Omental fat pad (tissue), 4 donors: ENCODE measurements around the gene TXNDC2. TPM values are rescaled to one million over a fixed set of nuclear protein-coding genes. Genes with fewer than 3 reads are reported as not detected.
"Not testable (repeated sequence)": the region's sequence is repeated elsewhere in the genome, so short reads cannot be mapped to it uniquely, and the experiment has no call there.

Source experiments
- ATAC-seq: fragments of 150-250 bp; one replicate; pipeline ENCODE4 v1.9.1; 2016; ENCODE audit warnings: mild to moderate bottlenecking, moderate library complexity; ENCODE audit not compliant: low FRiP score
- DNase-seq: peaks from one replicate; pipeline ENCODE4 v3.0.0-alpha.2; 2019; ENCODE audit warnings: low spot score
- total RNA-seq, 4 donors: library from RNA; depleted of rRNA; stranded (reverse); fragments of >200 nt; gene quantifications; one replicate each; pipeline ENCODE4 v1.1.0, GENCODE V29; 2016
- TF ChIP-seq, protein P1 (sequence below), 3 donors: fragments of 450-650 bp; IDR thresholded peaks; one replicate each; pipeline ENCODE4 v1.5.1; 2016 to 2017; ENCODE audit warnings: antibody characterized with exemption in 3 of 3, mild to moderate bottlenecking in 3 of 3, moderate library complexity in 2 of 3

TXNDC2 gene
- total RNA-seq, 4 donors from 2014 or later, result 0.24 to 0.44 TPM; not detected in 2

DNA sequence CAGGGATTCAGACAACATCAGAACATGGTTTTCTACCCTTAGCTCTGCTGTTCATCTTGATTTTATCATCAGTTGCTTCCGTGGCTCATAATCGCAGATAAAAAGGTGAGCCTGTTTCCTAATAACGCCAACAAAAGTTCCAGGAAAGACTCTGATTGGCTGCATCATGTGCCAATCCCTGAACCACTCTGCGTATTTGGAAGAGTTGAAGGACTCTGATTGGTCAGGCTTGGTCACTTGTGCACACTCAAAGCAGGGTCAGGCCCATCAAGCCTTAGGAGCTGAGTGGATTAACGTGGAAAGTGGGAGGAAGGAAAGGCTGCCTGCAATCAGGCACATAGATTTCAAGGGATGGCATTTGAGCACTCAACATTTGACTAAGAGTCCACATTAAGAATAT lies 11.4 kb downstream of the TXNDC2 start:
- DNase-seq, result no peak
- no peak for ATAC-seq
- TF ChIP-seq, protein P1, sequence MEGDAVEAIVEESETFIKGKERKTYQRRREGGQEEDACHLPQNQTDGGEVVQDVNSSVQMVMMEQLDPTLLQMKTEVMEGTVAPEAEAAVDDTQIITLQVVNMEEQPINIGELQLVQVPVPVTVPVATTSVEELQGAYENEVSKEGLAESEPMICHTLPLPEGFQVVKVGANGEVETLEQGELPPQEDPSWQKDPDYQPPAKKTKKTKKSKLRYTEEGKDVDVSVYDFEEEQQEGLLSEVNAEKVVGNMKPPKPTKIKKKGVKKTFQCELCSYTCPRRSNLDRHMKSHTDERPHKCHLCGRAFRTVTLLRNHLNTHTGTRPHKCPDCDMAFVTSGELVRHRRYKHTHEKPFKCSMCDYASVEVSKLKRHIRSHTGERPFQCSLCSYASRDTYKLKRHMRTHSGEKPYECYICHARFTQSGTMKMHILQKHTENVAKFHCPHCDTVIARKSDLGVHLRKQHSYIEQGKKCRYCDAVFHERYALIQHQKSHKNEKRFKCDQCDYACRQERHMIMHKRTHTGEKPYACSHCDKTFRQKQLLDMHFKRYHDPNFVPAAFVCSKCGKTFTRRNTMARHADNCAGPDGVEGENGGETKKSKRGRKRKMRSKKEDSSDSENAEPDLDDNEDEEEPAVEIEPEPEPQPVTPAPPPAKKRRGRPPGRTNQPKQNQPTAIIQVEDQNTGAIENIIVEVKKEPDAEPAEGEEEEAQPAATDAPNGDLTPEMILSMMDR (IDR thresholded peaks at IDR 0.05), result no peak

DNA sequence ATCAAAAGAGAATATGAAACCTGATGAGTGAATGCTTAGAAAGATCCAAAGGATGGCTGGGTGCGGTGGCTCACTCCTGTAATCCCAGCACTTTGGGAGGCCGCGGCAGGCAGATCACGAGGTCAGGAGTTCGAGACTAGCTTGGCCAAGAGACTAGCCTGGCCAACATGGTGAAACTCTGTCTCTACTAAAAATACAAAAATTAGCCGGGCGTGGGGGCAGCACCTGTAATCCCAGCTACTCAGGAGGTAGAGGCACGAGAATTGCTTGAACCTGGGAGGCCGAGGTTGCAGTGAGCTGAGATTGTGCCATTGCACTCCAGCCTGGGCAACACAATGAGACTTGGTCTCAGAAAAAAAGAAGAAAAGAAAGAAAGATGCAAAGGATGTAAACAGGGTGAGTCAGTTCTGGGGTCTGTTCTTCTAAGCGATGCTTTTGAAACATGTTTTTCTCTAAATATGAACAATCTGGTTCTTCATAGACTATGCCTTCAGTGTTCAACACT lies 12.1 kb downstream of the TXNDC2 start:
- not testable (repeated sequence) for ATAC-seq, DNase-seq

DNA sequence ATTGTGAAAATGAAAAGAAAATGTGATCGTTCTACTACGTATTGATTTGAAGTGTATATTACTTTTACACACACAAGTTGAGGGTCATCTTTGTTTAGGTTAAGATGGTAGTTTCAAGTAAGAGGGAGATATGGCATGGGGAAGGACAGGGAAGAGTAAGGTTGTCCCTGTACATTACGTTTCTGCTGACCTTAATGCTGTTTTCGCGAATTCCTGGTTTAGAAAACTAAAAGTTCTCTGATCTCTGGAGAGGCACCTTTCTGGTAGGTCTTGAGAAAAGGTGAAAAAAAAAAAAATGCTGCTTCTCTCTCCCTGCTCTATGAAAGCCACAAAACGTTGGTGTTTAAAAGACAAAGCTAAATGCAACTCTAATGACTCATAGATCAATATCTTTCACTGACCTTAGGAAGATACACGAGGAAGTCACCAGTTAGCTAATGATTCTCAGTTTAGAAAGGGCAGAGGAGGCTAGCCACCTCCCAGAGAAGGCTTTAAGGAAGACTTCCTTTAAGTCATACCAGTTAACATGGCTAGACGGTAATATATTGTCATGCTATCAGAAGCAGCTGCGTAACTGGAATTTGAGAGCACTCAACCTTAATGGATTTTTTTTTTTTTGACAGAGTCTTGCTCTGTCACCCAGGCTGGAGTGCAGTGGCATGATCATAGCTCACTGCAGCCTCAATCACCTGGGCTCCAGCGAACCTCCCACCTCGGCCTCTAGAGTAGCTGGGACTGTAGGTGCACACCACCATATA lies 13.2 kb downstream of the TXNDC2 start:
- no peak for ATAC-seq

DNA sequence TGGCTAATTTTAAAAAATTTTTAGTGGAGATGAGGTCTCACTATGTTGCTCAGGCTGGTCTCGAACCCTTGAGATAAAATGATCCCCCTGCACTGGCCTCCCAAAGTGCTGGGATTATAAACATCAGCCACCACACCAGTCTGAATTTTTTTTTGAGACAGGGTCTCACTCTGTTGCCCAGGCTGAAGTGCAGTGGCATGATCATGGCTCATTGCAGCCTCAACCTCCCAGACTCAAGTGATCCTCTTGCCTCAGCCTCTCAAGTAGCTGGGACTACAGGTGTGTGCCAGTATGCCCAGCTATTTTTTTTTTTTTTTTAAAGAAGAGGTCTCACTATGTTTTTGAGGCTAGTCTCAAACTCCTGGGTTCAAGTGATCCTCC lies 13.8 kb downstream of the TXNDC2 start:
- ATAC-seq, DNase-seq: not testable (repeated sequence)

More for the DNA sequence above, 13.2 kb downstream of the TXNDC2 start:
- no peak for DNase-seq
- TF ChIP-seq, protein P1 (IDR thresholded peaks at IDR 0.05), result no peak

DNA sequence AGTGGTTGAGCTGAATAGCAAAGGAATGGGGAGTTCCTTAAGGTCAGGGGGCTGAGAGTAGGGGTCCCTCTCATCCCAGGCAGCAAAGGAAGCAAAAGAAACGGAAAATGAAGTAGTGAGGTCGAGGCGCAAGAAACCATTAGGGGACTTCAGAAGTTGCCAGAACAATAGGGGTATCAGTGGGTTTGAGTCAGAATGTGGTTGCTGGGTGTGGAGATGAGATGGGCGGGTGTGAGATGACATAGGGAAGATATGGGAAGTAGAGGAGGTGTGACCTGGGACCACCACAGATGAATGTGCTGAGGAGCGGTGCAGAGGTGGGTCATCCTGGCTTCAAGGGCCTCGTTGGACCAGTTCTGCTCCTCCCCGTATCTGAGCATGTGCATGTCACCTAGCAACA lies 14.9 kb downstream of the TXNDC2 start:
- DNase-seq (no peak), ATAC-seq (no peak)
- TF ChIP-seq, protein P1 (IDR thresholded peaks at IDR 0.05), result no peak

DNA sequence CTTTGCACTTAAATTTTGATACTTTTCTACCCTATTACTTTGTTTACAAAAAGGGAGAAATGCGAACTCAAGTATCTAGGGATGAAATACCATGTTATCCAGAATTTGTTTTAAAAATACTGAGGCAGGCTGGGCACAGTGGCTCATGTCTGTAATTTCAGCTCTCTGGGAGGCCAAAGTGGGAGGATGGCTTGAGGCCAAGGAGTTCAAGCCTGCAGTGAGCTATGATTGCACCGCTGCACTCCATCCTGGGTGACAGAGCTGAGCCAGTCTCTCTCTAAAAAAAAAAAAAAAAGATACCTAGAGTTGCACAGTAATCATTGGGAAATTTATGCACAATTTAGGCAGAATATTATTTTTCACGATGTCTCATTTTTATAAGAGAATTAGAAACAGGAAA lies 15.6 kb downstream of the TXNDC2 start:
- no peak for DNase-seq
- TF ChIP-seq, protein P1 (IDR thresholded peaks at IDR 0.05), result no peak
- ATAC-seq, result no peak

DNA sequence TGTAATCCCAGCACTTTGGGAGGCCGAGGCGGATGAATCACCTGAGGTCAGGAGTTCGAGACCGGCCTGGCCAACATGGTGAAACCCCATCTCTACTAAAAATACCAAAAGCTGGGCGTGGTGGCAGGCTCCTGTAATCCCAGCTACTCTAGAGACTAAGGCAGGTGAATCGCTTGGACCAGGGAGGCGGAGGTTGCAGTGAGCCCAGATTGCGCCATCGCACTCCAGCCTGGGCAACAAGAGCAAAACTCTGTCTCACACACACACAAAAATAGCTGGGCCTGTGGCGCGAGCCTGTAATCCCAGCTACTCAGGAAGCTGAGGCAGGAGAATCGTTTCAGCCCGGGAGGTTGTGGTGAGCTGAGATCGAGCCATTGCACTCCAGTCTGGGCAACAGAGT lies 16.5 kb downstream of the TXNDC2 start:
- DNase-seq, ATAC-seq: not testable (repeated sequence)

DNA sequence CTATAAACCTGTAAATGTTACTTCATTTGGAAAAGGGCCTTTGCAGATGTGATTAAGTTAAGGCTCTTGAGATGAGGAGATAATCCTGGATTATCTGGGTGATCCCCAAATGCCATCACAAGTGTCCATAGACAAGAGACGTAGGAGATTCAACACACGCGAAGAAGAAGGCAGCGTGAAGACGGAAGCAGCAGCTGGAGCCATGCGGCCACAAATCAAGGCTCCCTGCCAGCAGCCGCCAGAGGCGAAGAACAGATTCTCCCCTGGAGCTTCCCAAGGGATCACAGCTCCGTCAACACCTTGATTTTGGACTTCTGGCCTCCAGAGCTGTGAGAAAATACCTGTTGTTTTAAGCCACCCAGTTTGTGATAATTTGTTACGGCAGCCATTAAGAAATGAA lies 17.1 kb downstream of the TXNDC2 start:
- DNase-seq, result no peak
- ATAC-seq, result no peak
- TF ChIP-seq, protein P1 (IDR thresholded peaks at IDR 0.05), result no peak
